Thoracic aorta (tissue), 2 donors: Measurements from ENCODE around the gene SMOC2. TPM values are rescaled to one million over a fixed set of nuclear protein-coding genes. Genes with fewer than 3 reads are reported as not detected.

Experiments
- ATAC-seq: fragments of 150-250 bp; one replicate; pipeline ENCODE4 v1.8.0; 2017; ENCODE audit warnings: low read depth; ENCODE audit not compliant: insufficient number of reproducible peaks, low FRiP score
- DNase-seq: peaks from one replicate; pipeline ENCODE4 v3.0.0-alpha.2; 2020; ENCODE audit warnings: low spot score
- H3K27ac ChIP-seq, 2 donors: fragments of 200-600 bp; sonication (generic); 1 replicate in 1 of 2; 2 replicates in 1 of 2; pipeline ENCODE4 v1.5.1; 2016; ENCODE audit warnings: mild to moderate bottlenecking in 2 of 2, moderate library complexity in 2 of 2
- H3K27me3 ChIP-seq: fragments of 200-600 bp; sonication (generic); replicated peaks from 2 replicates; pipeline ENCODE4 v1.6.0; 2016; ENCODE audit warnings: mild to moderate bottlenecking; ENCODE audit not compliant: insufficient read depth
- H3K36me3 ChIP-seq: fragments of 200-600 bp; sonication (generic); one replicate; pipeline ENCODE4 v1.5.1; 2016
- H3K4me1 ChIP-seq, 2 donors: fragments of 200-600 bp; sonication (generic); 1 replicate in 1 of 2; 2 replicates in 1 of 2; pipeline versions ENCODE4 v1.5.1 to v1.6.0; 2016; ENCODE audit warnings: low read depth in 2 of 2, mild to moderate bottlenecking in 1 of 2; ENCODE audit not compliant: control insufficient read depth in 1 of 2
- H3K4me3 ChIP-seq: fragments of 200-600 bp; sonication (generic); 2 replicates; pipeline ENCODE4 v1.5.1; 2016; ENCODE audit warnings: mild to moderate bottlenecking
- H3K9me3 ChIP-seq: fragments of 200-600 bp; sonication (generic); 2 replicates; pipeline ENCODE4 v1.5.1; 2016
- total RNA-seq, 2 donors: library from RNA; depleted of rRNA; stranded (reverse); fragments of >200 nt; gene quantifications; one replicate each; pipeline versions ENCODE4 v1.1.0 to v1.2.3, GENCODE V29; 2016
- TF ChIP-seq, protein P1 (sequence below): fragments of 200-600 bp; sonication (generic); IDR thresholded peaks from one replicate; pipeline ENCODE4 v1.5.1; 2019; ENCODE audit warnings: antibody characterized with exemption

Gene SMOC2
- total RNA-seq, 2 donors from 2014 or later, result 334 to 424 TPM

DNA sequence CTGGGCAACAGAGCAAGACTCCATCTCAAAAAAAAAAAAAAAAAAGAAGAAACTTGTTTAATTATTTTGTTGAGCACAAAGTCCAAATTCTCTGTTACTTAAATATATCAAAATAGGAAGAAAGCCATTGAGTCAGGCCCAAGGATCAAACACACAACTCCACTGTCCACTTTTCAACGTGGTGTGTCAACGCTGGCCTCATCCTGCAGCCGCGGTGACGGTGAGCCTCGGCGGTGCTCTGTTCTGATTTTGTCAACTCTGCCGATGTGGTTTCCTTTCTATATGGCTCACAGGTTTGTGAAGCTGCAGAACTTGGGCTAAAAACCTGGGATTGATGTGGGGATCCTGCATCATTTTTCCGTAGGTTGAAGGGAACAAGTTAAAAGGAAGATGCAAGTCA lies 3.2 kb upstream of the SMOC2 start:
- Histone ChIP-seq H3K36me3 (no peaks in the 10 kb centered on the region), H3K4me1 (peaks cover 0 to 27% of the 10 kb centered on the region in 2 donors), H3K4me3 (no peak overlapping the region), H3K27me3 (no peaks in the 10 kb centered on the region), H3K9me3 (no peaks in the 10 kb centered on the region), H3K27ac (no peak overlapping the region)
- ATAC-seq, result no peak
- TF ChIP-seq, protein P1, sequence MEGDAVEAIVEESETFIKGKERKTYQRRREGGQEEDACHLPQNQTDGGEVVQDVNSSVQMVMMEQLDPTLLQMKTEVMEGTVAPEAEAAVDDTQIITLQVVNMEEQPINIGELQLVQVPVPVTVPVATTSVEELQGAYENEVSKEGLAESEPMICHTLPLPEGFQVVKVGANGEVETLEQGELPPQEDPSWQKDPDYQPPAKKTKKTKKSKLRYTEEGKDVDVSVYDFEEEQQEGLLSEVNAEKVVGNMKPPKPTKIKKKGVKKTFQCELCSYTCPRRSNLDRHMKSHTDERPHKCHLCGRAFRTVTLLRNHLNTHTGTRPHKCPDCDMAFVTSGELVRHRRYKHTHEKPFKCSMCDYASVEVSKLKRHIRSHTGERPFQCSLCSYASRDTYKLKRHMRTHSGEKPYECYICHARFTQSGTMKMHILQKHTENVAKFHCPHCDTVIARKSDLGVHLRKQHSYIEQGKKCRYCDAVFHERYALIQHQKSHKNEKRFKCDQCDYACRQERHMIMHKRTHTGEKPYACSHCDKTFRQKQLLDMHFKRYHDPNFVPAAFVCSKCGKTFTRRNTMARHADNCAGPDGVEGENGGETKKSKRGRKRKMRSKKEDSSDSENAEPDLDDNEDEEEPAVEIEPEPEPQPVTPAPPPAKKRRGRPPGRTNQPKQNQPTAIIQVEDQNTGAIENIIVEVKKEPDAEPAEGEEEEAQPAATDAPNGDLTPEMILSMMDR, result no peak
- no peak for DNase-seq

DNA sequence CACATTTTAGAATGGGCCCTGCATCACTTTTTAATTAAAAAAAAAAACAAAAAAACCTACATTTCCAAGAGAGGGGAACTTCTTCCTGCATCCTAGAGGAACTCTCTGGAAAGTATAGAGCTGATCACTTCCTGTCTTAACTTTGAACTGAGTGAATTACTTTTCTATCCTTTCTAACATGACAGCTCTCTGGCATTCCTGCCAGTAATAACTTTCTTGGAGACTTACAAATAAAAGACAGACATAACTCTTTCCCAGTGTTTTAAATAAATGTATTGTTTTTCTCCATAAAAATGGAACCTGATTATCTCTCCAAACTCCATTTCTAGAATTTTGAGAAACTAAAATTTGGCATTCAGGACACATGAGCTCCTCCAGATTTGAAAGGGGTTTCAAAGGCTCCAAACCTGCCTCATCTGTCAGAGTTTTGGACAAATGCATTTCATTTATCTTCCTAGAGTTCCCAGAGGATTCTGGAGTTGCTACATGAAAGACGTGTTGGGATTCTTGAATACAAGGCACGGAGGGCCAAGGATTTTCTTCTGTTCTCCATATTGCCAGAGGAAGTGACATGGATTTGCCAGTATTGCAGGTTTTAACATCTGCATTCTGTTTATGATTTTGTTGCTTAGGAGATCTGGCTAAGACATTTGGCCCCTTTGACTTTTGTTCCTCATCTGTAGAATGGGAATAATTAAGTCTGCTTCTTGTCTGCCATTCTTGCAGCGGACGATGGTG lies 2.0 kb upstream of the SMOC2 start:
- Histone ChIP-seq H3K27me3 (no peaks in the 10 kb centered on the region), H3K9me3 (no peaks in the 10 kb centered on the region), H3K4me3 (no peak overlapping the region), H3K36me3 (no peaks in the 10 kb centered on the region), H3K4me1 (peaks cover 0 to 39% of the 10 kb centered on the region in 2 donors), H3K27ac (peak overlapping the region; percentile 85 to 86)
- TF ChIP-seq, protein P1, result no peak
- ATAC-seq, result no peak
- DNase-seq, result no peak

DNA sequence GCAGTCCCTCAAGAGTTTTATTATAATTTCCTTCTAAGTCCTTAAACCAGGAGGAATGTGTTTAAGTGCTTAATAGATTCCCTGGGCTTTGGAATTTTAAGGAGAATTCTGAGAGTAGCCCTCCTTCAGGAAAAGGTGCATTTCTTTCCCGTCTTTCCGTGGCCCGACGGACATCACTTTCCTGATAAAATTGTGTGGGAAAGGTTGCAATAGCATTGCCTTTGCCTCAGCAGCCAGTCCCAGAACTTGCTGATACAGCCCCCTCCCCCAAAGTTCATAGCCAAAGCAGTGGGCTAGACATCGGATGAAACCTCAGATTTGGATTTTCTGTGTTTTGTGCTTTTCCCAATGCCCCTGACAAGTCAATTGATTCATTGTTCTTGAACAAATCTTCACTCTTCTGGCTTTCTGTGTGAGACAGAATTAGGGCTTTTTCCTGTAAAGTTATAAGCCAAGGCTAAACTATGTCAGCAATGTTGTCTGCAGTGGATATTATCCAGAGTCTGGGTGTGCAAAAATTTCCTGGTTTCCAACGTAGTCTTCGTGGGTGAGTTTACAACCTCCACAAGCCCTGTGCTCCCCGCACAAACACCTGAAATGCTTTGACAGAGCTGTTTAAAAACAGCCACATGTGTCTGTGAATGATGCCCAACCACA lies 1.1 kb upstream of the SMOC2 start:
- no peak for ATAC-seq
- peak overlapping the region; percentile 71 for H3K4me3 ChIP-seq
- H3K27ac ChIP-seq, result peak overlapping the region; percentile 85 to 86

DNA sequence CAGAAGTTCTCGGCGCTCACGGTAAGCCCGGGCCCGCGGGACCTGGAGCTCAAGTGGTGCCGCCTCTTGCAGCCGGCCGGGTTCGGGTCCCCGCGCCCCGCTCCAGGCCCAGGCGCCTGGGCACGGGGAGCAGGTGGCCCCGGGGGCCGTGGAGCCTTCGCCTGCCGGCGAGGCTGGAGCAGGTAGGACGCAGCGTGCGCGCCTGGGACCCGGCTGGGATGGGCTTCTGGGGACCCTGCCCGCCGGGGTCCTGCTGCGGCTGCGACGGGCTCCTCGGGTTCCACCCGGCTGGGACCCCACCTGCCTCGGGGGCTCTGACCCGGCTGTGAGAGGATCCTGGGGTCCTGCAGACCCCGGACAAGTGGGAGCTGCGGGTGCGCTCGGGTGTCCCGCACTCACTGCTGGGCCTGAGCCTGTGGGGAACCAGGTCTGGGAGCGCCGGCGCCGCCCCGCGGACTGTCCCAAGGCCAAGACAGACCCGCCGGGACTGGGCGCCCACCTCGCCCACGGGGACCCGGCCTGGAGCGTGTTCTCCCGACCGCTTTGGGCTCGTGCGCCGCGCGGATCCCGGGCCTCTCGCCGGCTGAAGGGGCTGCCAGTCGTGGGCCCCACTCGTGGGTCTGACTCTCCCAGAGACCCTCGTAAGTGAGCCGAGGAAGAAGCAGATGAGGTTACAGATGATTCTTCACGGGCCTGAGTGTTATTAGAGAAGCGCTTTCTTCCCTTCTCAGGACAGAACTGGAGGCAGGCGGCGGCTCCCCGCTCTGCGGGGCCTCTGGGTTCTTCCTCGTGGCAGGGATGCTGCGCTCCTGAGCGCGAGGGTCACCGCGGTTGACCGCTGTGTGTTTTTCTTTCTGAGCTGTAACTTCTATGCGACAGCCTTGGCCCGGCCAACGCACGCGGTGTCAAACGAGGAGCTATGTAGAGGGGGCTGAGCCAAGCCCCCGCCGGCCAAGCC lies 729 bp downstream of the SMOC2 start:
- Histone ChIP-seq H3K27me3 (no peaks in the 10 kb centered on the region), H3K4me1 (peaks cover under 1 to 64% of the 10 kb centered on the region in 2 donors), H3K9me3 (no peaks in the 10 kb centered on the region), H3K4me3 (peak overlapping the region; percentile 71), H3K27ac (peak overlapping the region; percentile 85 to 86), H3K36me3 (no peaks in the 10 kb centered on the region)
- ATAC-seq, result no peak
- DNase-seq, result no peak
- TF ChIP-seq, protein P1, result no peak

More for the DNA sequence above, 1.1 kb upstream of the SMOC2 start:
- TF ChIP-seq, protein P1, result no peak
- no peaks in the 10 kb centered on the region for H3K36me3 ChIP-seq
- H3K27me3 ChIP-seq, result no peaks in the 10 kb centered on the region
- no peak for DNase-seq
- peaks cover 0 to 47% of the 10 kb centered on the region in 2 donors for H3K4me1 ChIP-seq
- H3K9me3 ChIP-seq, result no peaks in the 10 kb centered on the region
